Fibroblast of lung (primary cell): ENCODE measurements around the gene CFAP53. TPM values are rescaled to one million over a fixed set of nuclear protein-coding genes. Genes with fewer than 3 reads are reported as not detected.

Experiments
- DNase-seq, 2 donors: peaks; one replicate each; pipeline versions ENCODE4 v3.0.0 to v3.0.0-alpha.2; 2010; ENCODE audit warnings: low read depth in 2 of 2
- H2AFZ ChIP-seq: 2 replicates; pipeline ENCODE4 v1.5.1; 2012; ENCODE audit warnings: low read length, control low read depth, inconsistent platforms
- H3K27ac ChIP-seq: 2 replicates; pipeline ENCODE4 v1.5.1; 2011; ENCODE audit warnings: low read length, control low read depth; ENCODE audit not compliant: insufficient read depth
- H3K27me3 ChIP-seq: 2 replicates; pipeline ENCODE4 v1.5.1; 2011; ENCODE audit warnings: mild to moderate bottlenecking, low read length; ENCODE audit not compliant: control insufficient read depth, insufficient read depth
- H3K36me3 ChIP-seq: 2 replicates; pipeline ENCODE4 v1.5.1; 2011; ENCODE audit warnings: low read length; ENCODE audit not compliant: control insufficient read depth, insufficient read depth
- H3K4me1 ChIP-seq: 2 replicates; pipeline ENCODE4 v1.5.1; 2011; ENCODE audit warnings: low read length; ENCODE audit not compliant: control insufficient read depth, insufficient read depth; ENCODE audit errors: extremely low read depth
- H3K4me2 ChIP-seq: 2 replicates; pipeline ENCODE4 v1.5.1; 2011; ENCODE audit warnings: low read length, control low read depth; ENCODE audit not compliant: insufficient read depth; ENCODE audit errors: extremely low read depth
- H3K4me3 ChIP-seq, 4 experiments: fragments of 200-600 bp in 1 of 4; sonication (generic) in 1 of 4; replicated peaks in 1 of 4; 2 replicates each; pipeline ENCODE4 v1.5.1; 2011 to 2016; ENCODE audit warnings: low read length in 4 of 4, low read depth in 3 of 4, mild to moderate bottlenecking in 3 of 4, control low read depth in 2 of 4, inconsistent platforms in 1 of 4, mixed read lengths in 1 of 4; ENCODE audit not compliant: insufficient read depth in 1 of 4; ENCODE audit errors: control extremely low read depth in 1 of 4
- H3K79me2 ChIP-seq: 2 replicates; pipeline ENCODE4 v1.5.1; 2012; ENCODE audit warnings: mild to moderate bottlenecking, low read length, inconsistent platforms; ENCODE audit not compliant: control insufficient read depth, insufficient read depth
- H3K9ac ChIP-seq: 2 replicates; pipeline ENCODE4 v1.5.1; 2011; ENCODE audit warnings: mild to moderate bottlenecking, low read length, control low read depth; ENCODE audit not compliant: insufficient read depth
- H3K9me3 ChIP-seq: 2 replicates; pipeline ENCODE4 v1.5.1; 2012; ENCODE audit warnings: low read depth, low read length; ENCODE audit not compliant: control insufficient read depth, insufficient read depth
- H4K20me1 ChIP-seq: 2 replicates; pipeline ENCODE4 v1.5.1; 2011; ENCODE audit warnings: low read length; ENCODE audit not compliant: control insufficient read depth, insufficient read depth; ENCODE audit errors: extremely low read depth
- CTCF ChIP-seq, 2 donors: IDR thresholded peaks in 1 of 2; conservative IDR thresholded peaks in 1 of 2; 1 replicate in 1 of 2; 2 replicates in 1 of 2; pipeline ENCODE4 v1.5.1; 2011 to 2012; ENCODE audit warnings: low read length in 2 of 2, control low read depth in 1 of 2, inconsistent platforms in 1 of 2, low read depth in 1 of 2, mild to moderate bottlenecking in 1 of 2
- EZH2 ChIP-seq: IDR thresholded peaks from 2 replicates; pipeline ENCODE4 v1.5.1; 2012; ENCODE audit warnings: low read length, control low read depth, mild to moderate bottlenecking; ENCODE audit errors: missing control alignments
- polyA plus RNA-seq, 2 donors: library from polyadenylated mRNA; depleted of rRNA in 1 of 2; stranded (reverse) in 1 of 2; unstranded in 1 of 2; fragments of >200 nt; gene quantifications; 2 replicates each; pipeline ENCODE4 v1.2.1, GENCODE V29; 2011 to 2012; ENCODE audit warnings: missing spikeins in 1 of 2
- total RNA-seq: library from RNA; depleted of rRNA; stranded (reverse); fragments of >200 nt; gene quantifications from 2 replicates; pipeline ENCODE4 v1.2.1, GENCODE V29; 2014

CFAP53 gene
- total and polyA plus RNA-seq, 2 donors (not counting 1 experiment from before 2014, with no cell fraction given), result 0.11 to 0.99 TPM

DNA sequence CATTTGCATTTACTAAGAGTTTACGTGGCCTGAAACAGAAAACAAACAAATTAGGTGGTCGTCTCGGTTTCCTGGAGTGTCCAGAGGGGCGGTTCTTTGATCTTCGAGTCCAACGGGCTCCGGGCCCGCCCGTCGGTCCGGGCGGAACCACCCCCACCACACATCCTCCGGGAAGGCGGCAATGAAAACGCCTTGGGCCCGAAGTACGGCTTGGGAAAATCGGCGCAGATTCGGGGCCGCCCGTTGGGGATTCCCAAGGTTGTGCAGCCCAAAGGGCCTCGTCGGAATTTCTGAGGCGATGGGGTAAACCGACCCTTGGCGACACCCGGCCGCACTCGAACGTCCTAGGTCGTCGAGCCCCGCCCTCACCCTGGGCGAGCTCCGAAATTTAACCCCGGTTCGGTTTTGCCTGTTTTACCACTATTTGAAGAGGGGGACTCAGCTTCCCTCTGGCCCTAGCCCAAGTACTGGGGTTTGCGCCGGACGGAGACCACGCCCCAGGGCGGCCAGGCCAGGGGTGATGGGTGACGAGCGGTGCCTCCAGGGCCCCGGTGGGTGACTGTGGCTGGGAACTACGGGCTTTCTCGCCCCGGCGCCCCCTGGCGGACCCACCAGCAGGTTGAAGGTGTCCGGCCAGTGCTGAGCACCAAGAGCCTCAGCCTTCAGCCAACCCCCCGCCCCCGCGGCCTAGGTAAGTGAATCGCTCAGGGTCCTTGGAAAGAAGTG, 1.9 kb upstream of the CFAP53 start:
- H3K79me2 ChIP-seq, result no peaks in the 10 kb centered on the region
- peak overlapping the region; percentile 31 for H3K27ac ChIP-seq
- no peaks in the 10 kb centered on the region for H3K27me3 ChIP-seq
- peak overlapping the region; percentile 5 for H2AFZ ChIP-seq
- peak; percentile 52 to 61 for DNase-seq
- peak overlapping the region in 3 of 4 experiments; percentile 16 to 54 (median 46) for H3K4me3 ChIP-seq
- peak overlapping the region; percentile 23 for H3K4me2 ChIP-seq
- no peaks in the 10 kb centered on the region for H3K9me3 ChIP-seq
- TF ChIP-seq CTCF (conservative IDR thresholded peaks at IDR 0.05 in 1 of 2, IDR thresholded peaks at IDR 0.05 in 1 of 2; ENCODE audit: low read depth in 1 of 2, low read length in 2 of 2) (peak; percentile 58 to 65), EZH2 (no peak)
- peak overlapping the region; percentile 52 for H3K9ac ChIP-seq
- H3K36me3 ChIP-seq, result peaks cover 11% of the 10 kb centered on the region
- no peaks in the 10 kb centered on the region for H4K20me1 ChIP-seq
- no peaks in the 10 kb centered on the region for H3K4me1 ChIP-seq

GRCh38 chr18:50262977-50263376, 3.3 kb downstream of the CFAP53 start:
- Histone ChIP-seq H3K27me3 (no peaks in the 10 kb centered on the region), H2AFZ (no peak overlapping the region), H3K27ac (no peak overlapping the region), H3K36me3 (no peaks in the 10 kb centered on the region), H3K4me1 (no peaks in the 10 kb centered on the region), H3K4me2 (no peak overlapping the region), H3K9me3 (no peaks in the 10 kb centered on the region), H4K20me1 (no peaks in the 10 kb centered on the region), H3K79me2 (no peaks in the 10 kb centered on the region), H3K9ac (no peak overlapping the region), H3K4me3 (no peak overlapping the region)
- no peak for DNase-seq
- TF ChIP-seq CTCF (conservative IDR thresholded peaks at IDR 0.05 in 1 of 2, IDR thresholded peaks at IDR 0.05 in 1 of 2; ENCODE audit: low read depth in 1 of 2, low read length in 2 of 2) (no peak), EZH2 (no peak)

GRCh38 chr18:50250935-50251334, 15.4 kb downstream of the CFAP53 start:
- Histone ChIP-seq H4K20me1 (no peaks in the 10 kb centered on the region), H3K4me1 (no peaks in the 10 kb centered on the region), H3K9ac (no peak overlapping the region), H3K9me3 (no peaks in the 10 kb centered on the region), H3K27ac (no peak overlapping the region), H3K27me3 (no peaks in the 10 kb centered on the region), H3K4me3 (no peak overlapping the region), H2AFZ (no peak overlapping the region), H3K36me3 (no peaks in the 10 kb centered on the region), H3K4me2 (no peak overlapping the region), H3K79me2 (no peaks in the 10 kb centered on the region)
- TF ChIP-seq EZH2 (no peak), CTCF (conservative IDR thresholded peaks at IDR 0.05 in 1 of 2, IDR thresholded peaks at IDR 0.05 in 1 of 2; ENCODE audit: low read depth in 1 of 2, low read length in 2 of 2) (no peak)
- no peak for DNase-seq
